OCI-LY1 (cell line): ENCODE measurements around the gene KREMEN1.

Source experiments
- H2AFZ ChIP-seq: fragments of 200-600 bp; sonication (generic), shearing (Covaris generic); 2 replicates; pipeline ENCODE4 v1.6.0; 2014; ENCODE audit warnings: antibody characterized with exemption, mild to moderate bottlenecking, low read length
- H3F3A ChIP-seq: fragments of 200-600 bp; sonication (generic), shearing (Covaris generic); 2 replicates; pipeline ENCODE4 v1.6.0; 2014; ENCODE audit warnings: mild to moderate bottlenecking, antibody characterized with exemption, low read length, moderate library complexity; ENCODE audit not compliant: insufficient read depth
- H3K27ac ChIP-seq: fragments of 200-600 bp; sonication (generic); 2 replicates; pipeline ENCODE4 v1.5.1; 2014; ENCODE audit warnings: low read length, mixed run types, mild to moderate bottlenecking, low read depth; ENCODE audit not compliant: poor library complexity, severe bottlenecking
- H3K27me3 ChIP-seq: fragments of 200-600 bp; sonication (generic); 2 replicates; pipeline ENCODE4 v1.6.0; 2014; ENCODE audit warnings: antibody characterized with exemption, mild to moderate bottlenecking, low read length, moderate library complexity; ENCODE audit not compliant: insufficient read depth
- H3K36me3 ChIP-seq: fragments of 200-600 bp; sonication (generic); 2 replicates; pipeline ENCODE4 v1.6.1; 2014; ENCODE audit warnings: mild to moderate bottlenecking, antibody characterized with exemption, low read length, moderate library complexity, mixed read lengths; ENCODE audit not compliant: insufficient read depth
- H3K4me1 ChIP-seq: fragments of 200-600 bp; sonication (generic); 2 replicates; pipeline ENCODE4 v1.5.1; 2014; ENCODE audit warnings: mild to moderate bottlenecking, low read length, moderate library complexity; ENCODE audit not compliant: insufficient read depth, severe bottlenecking
- H3K4me2 ChIP-seq: fragments of 200-600 bp; sonication (generic), shearing (Covaris generic); 2 replicates; pipeline ENCODE4 v1.6.1; 2014; ENCODE audit warnings: low read length
- H3K4me3 ChIP-seq: fragments of 200-600 bp; sonication (generic); 2 replicates; pipeline ENCODE4 v1.5.1; 2014; ENCODE audit warnings: low read length, low read depth, mild to moderate bottlenecking, mixed read lengths; ENCODE audit not compliant: poor library complexity, severe bottlenecking
- H3K79me2 ChIP-seq: fragments of 200-600 bp; shearing (Covaris generic); 2 replicates; pipeline ENCODE4 v1.6.1; 2016; ENCODE audit warnings: mixed run types, low read length, mixed read lengths; ENCODE audit not compliant: insufficient read depth
- H3K9ac ChIP-seq: fragments of 200-600 bp; sonication (generic), shearing (Covaris generic); 2 replicates; pipeline ENCODE4 v1.6.1; 2014; ENCODE audit warnings: mild to moderate bottlenecking, low read length, mixed read lengths
- H3K9me2 ChIP-seq: fragments of 200-600 bp; sonication (generic), shearing (Covaris generic); 2 replicates; pipeline ENCODE4 v1.6.1; 2014; ENCODE audit warnings: low read depth, mild to moderate bottlenecking, low read length, mixed read lengths
- H3K9me3 ChIP-seq: fragments of 200-600 bp; shearing (Covaris generic); 2 replicates; pipeline ENCODE4 v1.6.1; 2014; ENCODE audit warnings: low read length, mixed read lengths
- H4K20me1 ChIP-seq: fragments of 200-600 bp; sonication (generic), shearing (Covaris generic); 2 replicates; pipeline ENCODE4 v1.6.0; 2016; ENCODE audit warnings: mild to moderate bottlenecking, low read length; ENCODE audit not compliant: insufficient read depth
- EZH2 ChIP-seq: fragments of 200-600 bp; sonication (generic), shearing (Covaris generic); IDR thresholded peaks from 2 replicates; pipeline ENCODE4 v1.8.0; 2017; ENCODE audit warnings: borderline replicate concordance, mixed run types, mild to moderate bottlenecking, antibody characterized with exemption, low read length, moderate library complexity, mixed read lengths
- TF ChIP-seq, protein P1 (sequence below): fragments of 200-600 bp; sonication (generic), shearing (Covaris generic); IDR thresholded peaks from 2 replicates; pipeline ENCODE4 v1.5.1; 2017; ENCODE audit warnings: mild to moderate bottlenecking, antibody characterized with exemption, low read length, moderate library complexity, mixed read lengths

The KREMEN1 gene

DNA sequence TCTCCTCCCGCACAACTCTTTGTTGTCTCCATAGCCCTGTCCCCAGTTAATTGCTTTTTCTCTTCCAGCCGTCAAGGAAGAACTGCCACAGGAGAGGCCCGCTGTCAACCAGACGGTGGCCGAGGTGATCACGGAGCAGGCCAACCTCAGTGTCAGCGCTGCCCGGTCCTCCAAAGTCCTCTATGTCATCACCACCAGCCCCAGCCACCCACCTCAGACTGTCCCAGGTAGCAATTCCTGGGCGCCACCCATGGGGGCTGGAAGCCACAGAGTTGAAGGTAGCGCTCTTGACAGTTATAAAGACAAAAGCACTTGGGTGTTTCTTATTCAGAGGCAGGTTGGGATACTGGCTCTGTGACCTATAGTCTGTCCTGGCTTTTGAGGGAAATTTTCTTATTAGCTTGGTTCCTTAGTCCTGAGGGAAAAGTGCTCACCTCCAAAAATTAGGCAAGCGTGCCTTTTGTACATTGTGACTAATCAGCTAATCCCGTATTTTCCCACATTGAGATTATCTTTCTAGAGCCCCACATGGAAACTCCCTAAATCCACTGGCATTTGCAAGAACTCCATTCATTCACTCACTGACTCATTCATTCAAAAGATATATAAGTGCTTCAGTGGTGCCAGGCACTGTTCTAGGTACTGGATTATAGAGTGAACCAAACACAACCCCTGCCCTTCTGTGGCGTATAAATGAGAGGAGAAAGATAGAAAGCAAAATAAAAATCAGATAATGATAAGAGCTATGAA is 65.9 kb downstream of the KREMEN1 start:
- Histone ChIP-seq H3K4me3 (no peak overlapping the region), H3F3A (no peaks in the 10 kb centered on the region), H3K4me1 (no peaks in the 10 kb centered on the region), H3K9me3 (no peaks in the 10 kb centered on the region), H3K27me3 (peaks cover 5% of the 10 kb centered on the region), H4K20me1 (no peaks in the 10 kb centered on the region), H3K9me2 (no peaks in the 10 kb centered on the region), H3K36me3 (no peaks in the 10 kb centered on the region), H2AFZ (no peak overlapping the region), H3K4me2 (no peak overlapping the region), H3K79me2 (no peaks in the 10 kb centered on the region), H3K27ac (no peak overlapping the region), H3K9ac (no peak overlapping the region)
- TF ChIP-seq EZH2, result no peak
- TF ChIP-seq, protein P1, sequence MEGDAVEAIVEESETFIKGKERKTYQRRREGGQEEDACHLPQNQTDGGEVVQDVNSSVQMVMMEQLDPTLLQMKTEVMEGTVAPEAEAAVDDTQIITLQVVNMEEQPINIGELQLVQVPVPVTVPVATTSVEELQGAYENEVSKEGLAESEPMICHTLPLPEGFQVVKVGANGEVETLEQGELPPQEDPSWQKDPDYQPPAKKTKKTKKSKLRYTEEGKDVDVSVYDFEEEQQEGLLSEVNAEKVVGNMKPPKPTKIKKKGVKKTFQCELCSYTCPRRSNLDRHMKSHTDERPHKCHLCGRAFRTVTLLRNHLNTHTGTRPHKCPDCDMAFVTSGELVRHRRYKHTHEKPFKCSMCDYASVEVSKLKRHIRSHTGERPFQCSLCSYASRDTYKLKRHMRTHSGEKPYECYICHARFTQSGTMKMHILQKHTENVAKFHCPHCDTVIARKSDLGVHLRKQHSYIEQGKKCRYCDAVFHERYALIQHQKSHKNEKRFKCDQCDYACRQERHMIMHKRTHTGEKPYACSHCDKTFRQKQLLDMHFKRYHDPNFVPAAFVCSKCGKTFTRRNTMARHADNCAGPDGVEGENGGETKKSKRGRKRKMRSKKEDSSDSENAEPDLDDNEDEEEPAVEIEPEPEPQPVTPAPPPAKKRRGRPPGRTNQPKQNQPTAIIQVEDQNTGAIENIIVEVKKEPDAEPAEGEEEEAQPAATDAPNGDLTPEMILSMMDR, result no peak

DNA sequence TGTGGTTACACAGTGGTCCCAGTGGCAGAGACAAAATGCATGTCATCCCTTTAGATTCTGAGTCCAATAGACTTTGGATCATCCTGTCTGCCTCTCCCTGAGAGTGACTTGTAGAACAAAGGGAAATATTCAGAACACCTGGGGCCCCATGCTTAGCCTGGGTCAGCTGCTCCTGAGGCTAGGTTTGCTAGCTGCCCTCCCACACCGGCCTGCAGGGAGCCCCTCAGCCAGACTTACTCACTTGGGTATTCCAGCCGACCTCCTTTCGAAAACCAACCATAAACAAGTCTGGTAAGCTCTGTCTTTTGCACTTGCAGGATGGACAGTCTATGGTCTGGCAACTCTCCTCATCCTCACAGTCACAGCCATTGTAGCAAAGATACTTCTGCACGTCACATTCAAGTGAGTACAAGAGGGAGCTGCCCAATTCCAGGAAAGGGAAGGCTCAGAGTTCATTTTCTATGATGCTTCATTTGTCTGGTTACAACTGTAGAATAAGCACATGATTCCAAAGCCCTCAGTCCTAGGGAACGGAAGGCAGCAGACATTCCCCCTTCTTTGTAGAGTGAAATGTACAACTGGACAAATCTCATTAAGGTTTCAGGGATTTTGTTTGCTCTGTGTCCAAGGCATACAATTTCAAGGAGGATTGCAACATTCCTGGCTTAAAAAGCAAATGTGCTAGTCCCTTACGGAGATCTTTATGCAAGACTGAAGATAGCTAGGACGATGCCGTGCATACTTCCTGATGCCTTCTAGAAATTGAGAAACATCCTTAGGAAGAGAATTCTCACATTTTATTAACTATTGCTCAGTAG is 67.3 kb downstream of the KREMEN1 start:
- H3K4me1 ChIP-seq, result no peaks in the 10 kb centered on the region
- no peak overlapping the region for H3K27ac ChIP-seq
- H3K9me2 ChIP-seq, result no peaks in the 10 kb centered on the region
- H3K79me2 ChIP-seq, result no peaks in the 10 kb centered on the region
- no peaks in the 10 kb centered on the region for H4K20me1 ChIP-seq
- H3K4me3 ChIP-seq, result no peak overlapping the region
- H3F3A ChIP-seq, result no peaks in the 10 kb centered on the region
- peaks cover 5% of the 10 kb centered on the region; the same call in 1 of the 2 replicates for H3K27me3 ChIP-seq
- H2AFZ ChIP-seq, result no peak overlapping the region
- no peak overlapping the region for H3K9ac ChIP-seq
- no peaks in the 10 kb centered on the region for H3K9me3 ChIP-seq
- no peaks in the 10 kb centered on the region for H3K36me3 ChIP-seq
- TF ChIP-seq, protein P1, result no peak
- no peak for TF ChIP-seq EZH2
- H3K4me2 ChIP-seq, result no peak overlapping the region

DNA sequence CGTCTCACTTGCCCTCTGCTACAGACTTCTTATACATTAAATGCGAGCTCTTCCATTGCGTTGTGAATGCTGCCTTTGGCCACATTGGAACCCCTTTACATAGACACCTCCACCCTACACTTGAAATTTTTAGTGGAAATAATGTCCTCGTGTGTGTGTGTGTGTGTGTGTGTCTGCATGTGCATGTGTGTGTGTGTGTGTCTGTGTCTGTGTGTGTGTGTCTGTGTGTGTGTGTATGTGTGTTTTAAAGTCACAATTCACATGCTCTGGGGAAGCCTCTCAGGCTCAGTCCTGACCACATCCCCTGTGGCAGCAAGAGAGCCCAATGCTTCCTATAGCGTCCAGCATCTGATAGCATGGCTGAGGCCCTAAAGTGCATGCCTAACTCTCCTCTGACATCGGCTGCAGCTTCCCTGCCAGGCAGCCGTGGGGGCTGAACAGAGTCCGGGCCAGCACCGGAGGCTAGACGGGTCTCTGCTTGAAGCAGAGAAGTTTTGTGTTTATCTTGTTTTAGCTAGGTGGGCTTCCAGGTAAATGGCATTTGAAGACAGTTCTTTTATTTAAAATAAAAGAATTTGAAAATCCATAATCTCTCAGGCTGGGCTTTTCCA is 68.3 kb downstream of the KREMEN1 start:
- no peaks in the 10 kb centered on the region for H4K20me1 ChIP-seq
- no peak overlapping the region for H3K4me3 ChIP-seq
- H3K4me1 ChIP-seq, result no peaks in the 10 kb centered on the region
- H2AFZ ChIP-seq, result no peak overlapping the region
- H3F3A ChIP-seq, result no peaks in the 10 kb centered on the region
- H3K27ac ChIP-seq, result no peak overlapping the region
- H3K4me2 ChIP-seq, result no peak overlapping the region
- H3K9ac ChIP-seq, result no peak overlapping the region
- H3K27me3 ChIP-seq, result peaks cover 5% of the 10 kb centered on the region
- no peaks in the 10 kb centered on the region for H3K9me3 ChIP-seq
- no peaks in the 10 kb centered on the region for H3K9me2 ChIP-seq
- no peaks in the 10 kb centered on the region for H3K36me3 ChIP-seq
- TF ChIP-seq, protein P1, result no peak
- no peak for TF ChIP-seq EZH2
- no peaks in the 10 kb centered on the region for H3K79me2 ChIP-seq
